Uterus (tissue), 2 donors: ENCODE measurements around the gene PUS1.

Source experiments
- CTCF ChIP-seq, 4 experiments: fragments of 200-600 bp in 2 of 4; fragments of 450-650 bp in 2 of 4; sonication (generic) in 2 of 4; IDR thresholded peaks; one replicate each; pipeline ENCODE4 v1.5.1; 2016 to 2019; ENCODE audit warnings: antibody characterized with exemption in 4 of 4, mild to moderate bottlenecking in 2 of 4, moderate library complexity in 1 of 4
- POLR2A ChIP-seq, 2 donors: fragments of 450-650 bp; IDR thresholded peaks; one replicate each; pipeline ENCODE4 v1.6.1; 2016; ENCODE audit warnings: antibody characterized with exemption in 2 of 2, mild to moderate bottlenecking in 1 of 2, moderate library complexity in 1 of 2

- TF ChIP-seq CTCF (IDR thresholded peaks at IDR 0.05) (no peak), POLR2A (IDR thresholded peaks at IDR 0.05) (no peak)
Measured at GRCh38 chr12:131959641-131960589, 30.8 kb downstream of the PUS1 start.
